GM23338 (cell line): Measurements from ENCODE around the gene UXS1. TPM values are rescaled to one million over a fixed set of nuclear protein-coding genes. Genes with fewer than 3 reads are reported as not detected.

Experiments
- ATAC-seq: fragments of 200-7000 bp; cut with Tn5 transposase; 3 replicates; pipeline ENCODE4 v1.9.1; 2020
- DNase-seq: peaks from one replicate; pipeline ENCODE4 v3.0.0-alpha.2; 2015; ENCODE audit warnings: low spot score
- H2AFZ ChIP-seq: fragments of 200-600 bp; sonication (generic); 2 replicates; pipeline ENCODE4 v1.8.0; 2016; ENCODE audit warnings: antibody characterized with exemption, mild to moderate bottlenecking, moderate library complexity
- H3F3A ChIP-seq: fragments of 200-600 bp; sonication (generic); replicated peaks from 2 replicates; pipeline ENCODE4 v1.8.0; 2017; ENCODE audit warnings: antibody characterized with exemption, mixed run types, low read depth
- H3K27ac ChIP-seq: fragments of 200-600 bp; sonication (generic); 2 replicates; pipeline ENCODE4 v1.6.1; 2016; ENCODE audit warnings: low read depth
- H3K27me3 ChIP-seq: fragments of 200-600 bp; sonication (generic); 2 replicates; pipeline ENCODE4 v1.8.0; 2016; ENCODE audit warnings: mild to moderate bottlenecking, mixed run types, moderate library complexity; ENCODE audit not compliant: insufficient read depth
- H3K36me3 ChIP-seq: fragments of 200-600 bp; sonication (generic); 2 replicates; pipeline ENCODE4 v1.8.0; 2016; ENCODE audit warnings: mild to moderate bottlenecking; ENCODE audit not compliant: insufficient read depth
- H3K4me1 ChIP-seq: fragments of 200-600 bp; sonication (generic); 2 replicates; pipeline ENCODE4 v1.8.0; 2016; ENCODE audit warnings: mild to moderate bottlenecking, moderate library complexity; ENCODE audit not compliant: insufficient read depth
- H3K4me2 ChIP-seq: fragments of 200-600 bp; sonication (generic); 2 replicates; pipeline ENCODE4 v1.7.1; 2017; ENCODE audit warnings: mixed run types
- H3K4me3 ChIP-seq: fragments of 200-600 bp; sonication (generic); 2 replicates; pipeline ENCODE4 v1.6.1; 2016; ENCODE audit warnings: mixed run types
- H3K79me2 ChIP-seq: fragments of 200-600 bp; sonication (generic); replicated peaks from 2 replicates; pipeline ENCODE4 v1.8.0; 2017; ENCODE audit warnings: mild to moderate bottlenecking; ENCODE audit not compliant: insufficient read depth
- H3K9me2 ChIP-seq: fragments of 200-600 bp; sonication (generic); 2 replicates; pipeline ENCODE4 v1.8.0; 2017; ENCODE audit not compliant: insufficient read depth
- H4K20me1 ChIP-seq: fragments of 200-600 bp; sonication (generic); replicated peaks from 2 replicates; pipeline ENCODE4 v1.8.0; 2017; ENCODE audit warnings: mild to moderate bottlenecking; ENCODE audit not compliant: insufficient read depth
- H3K27ac Mint-ChIP-seq: 2 replicates; pipeline ENCODE4 v1.8.0; 2020; ENCODE audit warnings: inconsistent platforms, mild to moderate bottlenecking, moderate library complexity, mixed read lengths
- H3K27me3 Mint-ChIP-seq: 3 replicates; pipeline ENCODE4 v1.8.0; 2022; ENCODE audit warnings: low read depth, mild to moderate bottlenecking, moderate library complexity, mixed read lengths, inconsistent platforms; ENCODE audit not compliant: insufficient read depth, poor library complexity
- H3K36me3 Mint-ChIP-seq: 3 replicates; pipeline ENCODE4 v1.8.0; 2021; ENCODE audit warnings: low read depth, mild to moderate bottlenecking, inconsistent platforms, moderate library complexity, mixed read lengths
- H3K4me1 Mint-ChIP-seq: 3 replicates; pipeline ENCODE4 v1.8.0; 2020; ENCODE audit warnings: mild to moderate bottlenecking, inconsistent platforms, mixed read lengths
- H3K4me3 Mint-ChIP-seq: 3 replicates; pipeline ENCODE4 v1.8.0; 2021; ENCODE audit warnings: moderate library complexity, mild to moderate bottlenecking, inconsistent platforms, mixed read lengths
- H3K9me3 Mint-ChIP-seq: 3 replicates; pipeline ENCODE4 v1.8.0; 2020; ENCODE audit warnings: moderate library complexity, mild to moderate bottlenecking, inconsistent platforms, mixed read lengths
- CREB1 ChIP-seq: fragments of 250-450 bp; sonication (Bioruptor Pico); IDR thresholded peaks from 2 replicates; pipeline ENCODE4 v1.5.0; 2020; ENCODE audit warnings: low read depth, mild to moderate bottlenecking, moderate library complexity
- JUNB ChIP-seq: IDR thresholded peaks from one replicate; pipeline ENCODE4 v1.6.1; 2016; ENCODE audit warnings: antibody characterized with exemption; ENCODE audit not compliant: unreplicated experiment
- NANOG ChIP-seq: IDR thresholded peaks from 2 replicates; pipeline ENCODE4 v1.6.1; 2016; ENCODE audit warnings: antibody characterized with exemption, borderline replicate concordance
- POLR2AphosphoS5 ChIP-seq: IDR thresholded peaks from 2 replicates; pipeline ENCODE4 v1.6.1; 2016; ENCODE audit warnings: antibody characterized with exemption, low read depth
- STAT1 ChIP-seq: IDR thresholded peaks from one replicate; pipeline ENCODE4 v1.6.1; 2016; ENCODE audit warnings: antibody characterized with exemption; ENCODE audit not compliant: unreplicated experiment
- ZNF114 ChIP-seq: fragments of 250-450 bp; sonication (Bioruptor Pico); IDR thresholded peaks from 2 replicates; pipeline ENCODE4 v1.5.0; 2020; ENCODE audit warnings: mild to moderate bottlenecking, moderate library complexity
- ZNF331 ChIP-seq: fragments of 250-450 bp; sonication (Bioruptor Pico); IDR thresholded peaks from 2 replicates; pipeline ENCODE4 v1.5.0; 2020; ENCODE audit warnings: low read depth, mild to moderate bottlenecking, moderate library complexity
- polyA plus RNA-seq: library from polyadenylated mRNA; unstranded; fragments of >200 nt; fragmentation: Nextera tagmentation; extraction: Ambion mirVana; gene quantifications from 2 replicates; pipeline ENCODE4 v1.2.1, GENCODE V29; 2016
- total RNA-seq: library from RNA; depleted of rRNA; stranded (reverse); fragments of >200 nt; shearing (Covaris generic); gene quantifications from 2 replicates; pipeline ENCODE4 v1.2.3, GENCODE V29; 2014
- TF ChIP-seq, protein P1 (sequence below): IDR thresholded peaks from 2 replicates; pipeline ENCODE4 v1.6.1; 2016; ENCODE audit warnings: antibody characterized with exemption
- TF ChIP-seq, protein P2 (sequence below): fragments of 250-450 bp; sonication (Bioruptor Pico); IDR thresholded peaks from 2 replicates; pipeline ENCODE4 v1.5.0; 2020; ENCODE audit warnings: mild to moderate bottlenecking, moderate library complexity
- TF ChIP-seq, protein P3 (sequence below): IDR thresholded peaks from one replicate; pipeline ENCODE4 v1.6.1; 2018; ENCODE audit warnings: antibody characterized with exemption; ENCODE audit not compliant: unreplicated experiment

Gene UXS1
- total and polyA plus RNA-seq, 2 experiments from 2014 or later: 48.7 to 131 TPM

DNA sequence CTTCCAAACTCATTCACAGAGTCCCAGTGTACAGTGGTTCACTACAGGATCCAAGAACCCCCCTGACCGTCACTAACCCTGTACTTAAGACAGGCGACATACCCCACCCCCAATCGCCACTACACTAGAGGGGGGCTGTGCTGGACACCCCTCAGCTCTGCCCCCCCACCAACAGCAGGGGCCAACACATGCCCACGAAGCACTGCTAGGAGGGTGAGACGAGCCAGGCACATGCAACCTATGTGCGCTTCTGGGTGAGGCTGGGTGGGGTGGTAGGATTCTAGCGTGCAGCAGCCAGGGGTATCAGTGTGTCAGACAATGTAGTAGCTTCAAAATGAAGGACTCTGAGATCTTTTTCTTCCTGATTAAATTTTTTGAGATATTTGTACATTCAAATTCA lies 67.8 kb downstream of the UXS1 start:
- H3K27ac ChIP-seq: no peak overlapping the region
- no peak overlapping the region for H2AFZ ChIP-seq
- H3K4me1 ChIP-seq: peaks cover 12% of the 10 kb centered on the region
- H3F3A ChIP-seq: no peaks in the 10 kb centered on the region
- H3K9me3 Mint-ChIP-seq: no peaks in the 10 kb centered on the region
- no peak overlapping the region for H3K4me2 ChIP-seq
- peaks cover 12% of the 10 kb centered on the region; the same call in 2 of the 3 replicates for H3K4me1 Mint-ChIP-seq
- H3K36me3 Mint-ChIP-seq: peaks cover 39% of the 10 kb centered on the region
- DNase-seq (no peak), ATAC-seq (no peak)
- no peaks in the 10 kb centered on the region for H3K27me3 Mint-ChIP-seq
- H3K27me3 ChIP-seq: no peaks in the 10 kb centered on the region
- H3K4me3 Mint-ChIP-seq: no peak overlapping the region
- H3K79me2 ChIP-seq: peaks cover 33% of the 10 kb centered on the region
- no peak overlapping the region for H3K27ac Mint-ChIP-seq
- no peaks in the 10 kb centered on the region; the same call in none of the 2 replicates for H4K20me1 ChIP-seq
- 0 out of 2 replicates have a peak, but pooled peaks cover 4% of the 10 kb centered on the region for H3K36me3 ChIP-seq
- H3K9me2 ChIP-seq: no peaks in the 10 kb centered on the region
- no peak overlapping the region for H3K4me3 ChIP-seq
- TF ChIP-seq, protein P1, sequence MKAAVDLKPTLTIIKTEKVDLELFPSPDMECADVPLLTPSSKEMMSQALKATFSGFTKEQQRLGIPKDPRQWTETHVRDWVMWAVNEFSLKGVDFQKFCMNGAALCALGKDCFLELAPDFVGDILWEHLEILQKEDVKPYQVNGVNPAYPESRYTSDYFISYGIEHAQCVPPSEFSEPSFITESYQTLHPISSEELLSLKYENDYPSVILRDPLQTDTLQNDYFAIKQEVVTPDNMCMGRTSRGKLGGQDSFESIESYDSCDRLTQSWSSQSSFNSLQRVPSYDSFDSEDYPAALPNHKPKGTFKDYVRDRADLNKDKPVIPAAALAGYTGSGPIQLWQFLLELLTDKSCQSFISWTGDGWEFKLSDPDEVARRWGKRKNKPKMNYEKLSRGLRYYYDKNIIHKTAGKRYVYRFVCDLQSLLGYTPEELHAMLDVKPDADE: no peak
- TF ChIP-seq ZNF114 (CRISPR knock-in tag): no peak

DNA sequence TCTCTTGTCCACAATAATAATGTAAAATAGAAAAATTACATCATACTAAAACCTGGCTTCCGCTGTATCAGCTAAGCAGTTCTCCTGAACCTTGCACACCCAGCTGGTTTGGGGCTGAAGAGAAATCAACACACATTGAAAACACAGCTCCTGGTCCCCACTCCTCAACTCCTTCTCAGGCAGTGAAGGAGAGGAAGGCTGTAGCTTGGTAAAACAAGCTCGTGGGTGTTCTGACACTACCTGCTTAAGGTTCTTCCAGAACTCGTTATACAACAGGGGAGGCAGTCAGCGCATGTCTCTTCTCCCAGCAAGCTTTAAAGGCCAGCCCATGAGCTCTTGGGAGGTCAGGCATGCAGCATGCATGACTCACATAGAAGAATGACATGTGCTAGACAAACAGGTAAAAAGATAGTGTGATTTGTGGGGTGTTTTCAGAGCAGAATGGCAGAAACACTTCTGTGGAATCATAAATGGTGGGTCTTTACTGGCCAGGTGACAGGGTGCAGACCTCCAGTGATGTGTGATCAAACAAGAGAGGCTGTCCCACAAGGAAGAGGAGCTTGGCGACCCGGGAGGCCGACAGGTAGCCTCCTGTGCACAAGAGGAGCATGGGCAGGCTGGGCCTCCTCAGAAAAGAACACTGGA lies 69.1 kb downstream of the UXS1 start:
- Mint-ChIP-seq H3K36me3 (peaks cover 39% of the 10 kb centered on the region), H3K9me3 (no peaks in the 10 kb centered on the region), H3K27ac (no peak overlapping the region), H3K4me3 (no peak overlapping the region), H3K4me1 (peaks cover 6% of the 10 kb centered on the region), H3K27me3 (no peaks in the 10 kb centered on the region)
- DNase-seq (no peak), ATAC-seq (no peak)
- H3F3A ChIP-seq: no peaks in the 10 kb centered on the region
- peaks cover 6% of the 10 kb centered on the region for H3K4me1 ChIP-seq
- no peak overlapping the region for H3K4me2 ChIP-seq
- no peaks in the 10 kb centered on the region for H3K27me3 ChIP-seq
- H3K79me2 ChIP-seq: peaks cover 26% of the 10 kb centered on the region
- H3K27ac ChIP-seq: no peak overlapping the region
- no peak overlapping the region for H3K4me3 ChIP-seq
- no peaks in the 10 kb centered on the region; the same call in none of the 2 replicates for H4K20me1 ChIP-seq
- 0 out of 2 replicates have a peak, but pooled peaks cover 4% of the 10 kb centered on the region for H3K36me3 ChIP-seq
- H3K9me2 ChIP-seq: no peaks in the 10 kb centered on the region
- no peak overlapping the region for H2AFZ ChIP-seq
- TF ChIP-seq, protein P2, sequence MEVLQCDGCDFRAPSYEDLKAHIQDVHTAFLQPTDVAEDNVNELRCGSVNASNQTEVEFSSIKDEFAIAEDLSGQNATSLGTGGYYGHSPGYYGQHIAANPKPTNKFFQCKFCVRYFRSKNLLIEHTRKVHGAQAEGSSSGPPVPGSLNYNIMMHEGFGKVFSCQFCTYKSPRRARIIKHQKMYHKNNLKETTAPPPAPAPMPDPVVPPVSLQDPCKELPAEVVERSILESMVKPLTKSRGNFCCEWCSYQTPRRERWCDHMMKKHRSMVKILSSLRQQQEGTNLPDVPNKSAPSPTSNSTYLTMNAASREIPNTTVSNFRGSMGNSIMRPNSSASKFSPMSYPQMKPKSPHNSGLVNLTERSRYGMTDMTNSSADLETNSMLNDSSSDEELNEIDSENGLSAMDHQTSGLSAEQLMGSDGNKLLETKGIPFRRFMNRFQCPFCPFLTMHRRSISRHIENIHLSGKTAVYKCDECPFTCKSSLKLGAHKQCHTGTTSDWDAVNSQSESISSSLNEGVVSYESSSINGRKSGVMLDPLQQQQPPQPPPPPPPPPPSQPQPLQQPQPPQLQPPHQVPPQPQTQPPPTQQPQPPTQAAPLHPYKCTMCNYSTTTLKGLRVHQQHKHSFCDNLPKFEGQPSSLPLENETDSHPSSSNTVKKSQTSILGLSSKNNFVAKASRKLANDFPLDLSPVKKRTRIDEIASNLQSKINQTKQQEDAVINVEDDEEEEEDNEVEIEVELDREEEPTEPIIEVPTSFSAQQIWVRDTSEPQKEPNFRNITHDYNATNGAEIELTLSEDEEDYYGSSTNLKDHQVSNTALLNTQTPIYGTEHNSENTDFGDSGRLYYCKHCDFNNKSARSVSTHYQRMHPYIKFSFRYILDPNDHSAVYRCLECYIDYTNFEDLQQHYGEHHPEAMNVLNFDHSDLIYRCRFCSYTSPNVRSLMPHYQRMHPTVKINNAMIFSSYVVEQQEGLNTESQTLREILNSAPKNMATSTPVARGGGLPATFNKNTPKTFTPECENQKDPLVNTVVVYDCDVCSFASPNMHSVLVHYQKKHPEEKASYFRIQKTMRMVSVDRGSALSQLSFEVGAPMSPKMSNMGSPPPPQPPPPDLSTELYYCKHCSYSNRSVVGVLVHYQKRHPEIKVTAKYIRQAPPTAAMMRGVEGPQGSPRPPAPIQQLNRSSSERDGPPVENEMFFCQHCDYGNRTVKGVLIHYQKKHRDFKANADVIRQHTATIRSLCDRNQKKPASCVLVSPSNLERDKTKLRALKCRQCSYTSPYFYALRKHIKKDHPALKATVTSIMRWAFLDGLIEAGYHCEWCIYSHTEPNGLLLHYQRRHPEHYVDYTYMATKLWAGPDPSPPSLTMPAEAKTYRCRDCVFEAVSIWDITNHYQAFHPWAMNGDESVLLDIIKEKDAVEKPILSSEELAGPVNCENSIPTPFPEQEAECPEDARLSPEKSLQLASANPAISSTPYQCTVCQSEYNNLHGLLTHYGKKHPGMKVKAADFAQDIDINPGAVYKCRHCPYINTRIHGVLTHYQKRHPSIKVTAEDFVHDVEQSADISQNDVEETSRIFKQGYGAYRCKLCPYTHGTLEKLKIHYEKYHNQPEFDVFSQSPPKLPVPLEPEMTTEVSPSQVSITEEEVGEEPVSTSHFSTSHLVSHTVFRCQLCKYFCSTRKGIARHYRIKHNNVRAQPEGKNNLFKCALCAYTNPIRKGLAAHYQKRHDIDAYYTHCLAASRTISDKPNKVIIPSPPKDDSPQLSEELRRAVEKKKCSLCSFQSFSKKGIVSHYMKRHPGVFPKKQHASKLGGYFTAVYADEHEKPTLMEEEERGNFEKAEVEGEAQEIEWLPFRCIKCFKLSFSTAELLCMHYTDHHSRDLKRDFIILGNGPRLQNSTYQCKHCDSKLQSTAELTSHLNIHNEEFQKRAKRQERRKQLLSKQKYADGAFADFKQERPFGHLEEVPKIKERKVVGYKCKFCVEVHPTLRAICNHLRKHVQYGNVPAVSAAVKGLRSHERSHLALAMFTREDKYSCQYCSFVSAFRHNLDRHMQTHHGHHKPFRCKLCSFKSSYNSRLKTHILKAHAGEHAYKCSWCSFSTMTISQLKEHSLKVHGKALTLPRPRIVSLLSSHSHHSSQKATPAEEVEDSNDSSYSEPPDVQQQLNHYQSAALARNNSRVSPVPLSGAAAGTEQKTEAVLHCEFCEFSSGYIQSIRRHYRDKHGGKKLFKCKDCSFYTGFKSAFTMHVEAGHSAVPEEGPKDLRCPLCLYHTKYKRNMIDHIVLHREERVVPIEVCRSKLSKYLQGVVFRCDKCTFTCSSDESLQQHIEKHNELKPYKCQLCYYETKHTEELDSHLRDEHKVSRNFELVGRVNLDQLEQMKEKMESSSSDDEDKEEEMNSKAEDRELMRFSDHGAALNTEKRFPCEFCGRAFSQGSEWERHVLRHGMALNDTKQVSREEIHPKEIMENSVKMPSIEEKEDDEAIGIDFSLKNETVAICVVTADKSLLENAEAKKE: no peak
- TF ChIP-seq CREB1: no peak
- TF ChIP-seq ZNF331 (CRISPR knock-in tag): no peak
- no peak for TF ChIP-seq STAT1
- no peak for TF ChIP-seq JUNB
- TF ChIP-seq NANOG: no peak
- TF ChIP-seq ZNF114 (CRISPR knock-in tag): no peak
- no peak for TF ChIP-seq POLR2AphosphoS5
- TF ChIP-seq, protein P3, sequence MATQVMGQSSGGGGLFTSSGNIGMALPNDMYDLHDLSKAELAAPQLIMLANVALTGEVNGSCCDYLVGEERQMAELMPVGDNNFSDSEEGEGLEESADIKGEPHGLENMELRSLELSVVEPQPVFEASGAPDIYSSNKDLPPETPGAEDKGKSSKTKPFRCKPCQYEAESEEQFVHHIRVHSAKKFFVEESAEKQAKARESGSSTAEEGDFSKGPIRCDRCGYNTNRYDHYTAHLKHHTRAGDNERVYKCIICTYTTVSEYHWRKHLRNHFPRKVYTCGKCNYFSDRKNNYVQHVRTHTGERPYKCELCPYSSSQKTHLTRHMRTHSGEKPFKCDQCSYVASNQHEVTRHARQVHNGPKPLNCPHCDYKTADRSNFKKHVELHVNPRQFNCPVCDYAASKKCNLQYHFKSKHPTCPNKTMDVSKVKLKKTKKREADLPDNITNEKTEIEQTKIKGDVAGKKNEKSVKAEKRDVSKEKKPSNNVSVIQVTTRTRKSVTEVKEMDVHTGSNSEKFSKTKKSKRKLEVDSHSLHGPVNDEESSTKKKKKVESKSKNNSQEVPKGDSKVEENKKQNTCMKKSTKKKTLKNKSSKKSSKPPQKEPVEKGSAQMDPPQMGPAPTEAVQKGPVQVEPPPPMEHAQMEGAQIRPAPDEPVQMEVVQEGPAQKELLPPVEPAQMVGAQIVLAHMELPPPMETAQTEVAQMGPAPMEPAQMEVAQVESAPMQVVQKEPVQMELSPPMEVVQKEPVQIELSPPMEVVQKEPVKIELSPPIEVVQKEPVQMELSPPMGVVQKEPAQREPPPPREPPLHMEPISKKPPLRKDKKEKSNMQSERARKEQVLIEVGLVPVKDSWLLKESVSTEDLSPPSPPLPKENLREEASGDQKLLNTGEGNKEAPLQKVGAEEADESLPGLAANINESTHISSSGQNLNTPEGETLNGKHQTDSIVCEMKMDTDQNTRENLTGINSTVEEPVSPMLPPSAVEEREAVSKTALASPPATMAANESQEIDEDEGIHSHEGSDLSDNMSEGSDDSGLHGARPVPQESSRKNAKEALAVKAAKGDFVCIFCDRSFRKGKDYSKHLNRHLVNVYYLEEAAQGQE: no peak
